Endometrial microvascular endothelial cells (primary cell): ENCODE data around the gene VMP1. TPM values are rescaled to one million over a fixed set of nuclear protein-coding genes. Genes with fewer than 3 reads are reported as not detected.
"Not testable (repeated sequence)": the region's sequence is repeated elsewhere in the genome, so short reads cannot be mapped to it uniquely, and the experiment has no call there.

Experiments
- in situ Hi-C: cut with HindIII; loops from 2 replicates; pipeline ENCODE4 v1.10.0; 2017; ENCODE audit warnings: low sequenced_read_pairs, low pct_unique_long_range_greater_than_20kb; ENCODE audit errors: inconsistent ontology term
- total RNA-seq: library from RNA; depleted of rRNA; stranded (reverse); fragments of >200 nt; gene quantifications from one replicate; pipeline ENCODE4 v1.2.3, GENCODE V29; 2015; ENCODE audit errors: inconsistent ontology term

The VMP1 gene
- total RNA-seq, 1 donor from 2014 or later, result 138 TPM

- in situ Hi-C loops, result no loop called here
Measured at GRCh38 chr17:59765038-59765437, 57.6 kb downstream of the VMP1 start.

- in situ Hi-C loops, result no loop called here
Measured at GRCh38 chr17:59766491-59766890, 59.0 kb downstream of the VMP1 start.

GRCh38 chr17:59767176-59767575, 59.7 kb downstream of the VMP1 start:
- in situ Hi-C loops, result no loop called here

GRCh38 chr17:59769887-59770286, 62.4 kb downstream of the VMP1 start:
- in situ Hi-C loops, result no loop called here

GRCh38 chr17:59771093-59771492, 63.6 kb downstream of the VMP1 start:
- in situ Hi-C loops, result no loop called here

GRCh38 chr17:59775786-59776350, 68.4 kb downstream of the VMP1 start:
- in situ Hi-C loops, result no loop called here

GRCh38 chr17:59776577-59776976, 69.1 kb downstream of the VMP1 start:
- in situ Hi-C loops, result no loop called here

- in situ Hi-C loops, result no loop called here
Measured at GRCh38 chr17:59777033-59777432, 69.6 kb downstream of the VMP1 start.

GRCh38 chr17:59778996-59779395, 71.5 kb downstream of the VMP1 start:
- in situ Hi-C loops, result no loop called here

- in situ Hi-C loops, result no loop called here
Measured at GRCh38 chr17:59779521-59779920, 72.1 kb downstream of the VMP1 start.

GRCh38 chr17:59780548-59780947, 73.1 kb downstream of the VMP1 start:
- in situ Hi-C loops, result not testable (repeated sequence)

GRCh38 chr17:59783221-59784047, 76.0 kb downstream of the VMP1 start:
- in situ Hi-C loops, result no loop called here

GRCh38 chr17:59785091-59785799, 77.8 kb downstream of the VMP1 start:
- in situ Hi-C loops, result no loop called here

GRCh38 chr17:59786213-59786535, 78.7 kb downstream of the VMP1 start:
- in situ Hi-C loops, result no loop called here

GRCh38 chr17:59786536-59787319, 79.3 kb downstream of the VMP1 start:
- in situ Hi-C loops, result no loop called here

GRCh38 chr17:59789849-59790248, 82.4 kb downstream of the VMP1 start:
- in situ Hi-C loops, result not testable (repeated sequence)

- in situ Hi-C loops, result not testable (repeated sequence)
Measured at GRCh38 chr17:59790418-59790817, 83.0 kb downstream of the VMP1 start.

GRCh38 chr17:59790910-59791309, 83.5 kb downstream of the VMP1 start:
- in situ Hi-C loops, result no loop called here
